Neural cell (in vitro differentiated cells): ENCODE data around the gene ZNF735. TPM values are rescaled to one million over a fixed set of nuclear protein-coding genes. Genes with fewer than 3 reads are reported as not detected.

Source experiments
- H2AFZ ChIP-seq: fragments of 200-600, 300-800 bp; sonication (generic), shearing (Covaris generic); 2 replicates; pipeline ENCODE4 v1.6.0; 2014; ENCODE audit warnings: low read depth, mild to moderate bottlenecking, antibody characterized with exemption, low read length, moderate library complexity
- H3F3A ChIP-seq: fragments of 200-600 bp; shearing (Covaris generic); 2 replicates; pipeline ENCODE4 v1.6.1; 2016; ENCODE audit warnings: mild to moderate bottlenecking, moderate library complexity, mixed read lengths, antibody characterized with exemption, low read length; ENCODE audit not compliant: insufficient read depth, poor library complexity, severe bottlenecking
- H3K27ac ChIP-seq: fragments of 200-600, 300-800 bp; sonication (generic), shearing (Covaris generic); 2 replicates; pipeline ENCODE4 v1.5.1; 2014; ENCODE audit warnings: mild to moderate bottlenecking, low read length, moderate library complexity
- H3K27me3 ChIP-seq: fragments of 300-800, 200-600 bp; sonication (generic), shearing (Covaris generic); 2 replicates; pipeline ENCODE4 v1.6.0; 2014; ENCODE audit warnings: mild to moderate bottlenecking, low read depth, low read length, moderate library complexity; ENCODE audit not compliant: insufficient read depth
- H3K36me3 ChIP-seq: fragments of 300-800, 200-600 bp; sonication (generic), shearing (Covaris generic); 2 replicates; pipeline ENCODE4 v1.5.1; 2014; ENCODE audit warnings: mild to moderate bottlenecking, antibody characterized with exemption, low read length, moderate library complexity; ENCODE audit not compliant: insufficient read depth
- H3K4me2 ChIP-seq: fragments of 300-800, 200-600 bp; sonication (generic), shearing (Covaris generic); 2 replicates; pipeline ENCODE4 v1.6.0; 2014; ENCODE audit warnings: mild to moderate bottlenecking, low read length
- H3K4me3 ChIP-seq: fragments of 300-800, 200-600 bp; sonication (generic), shearing (Covaris generic); 2 replicates; pipeline ENCODE4 v1.5.1; 2014; ENCODE audit warnings: mild to moderate bottlenecking, low read length, moderate library complexity
- H3K79me2 ChIP-seq: fragments of 200-600 bp; shearing (Covaris generic); replicated peaks from 2 replicates; pipeline ENCODE4 v1.6.0; 2014; ENCODE audit warnings: mild to moderate bottlenecking, low read length, moderate library complexity; ENCODE audit not compliant: insufficient read depth
- H3K9ac ChIP-seq: fragments of 300-800, 200-600 bp; sonication (generic), shearing (Covaris generic); 2 replicates; pipeline ENCODE4 v1.6.1; 2016; ENCODE audit warnings: mild to moderate bottlenecking, low read length, mixed read lengths
- H3K9me2 ChIP-seq: fragments of 200-600 bp; shearing (Covaris generic); 2 replicates; pipeline ENCODE4 v1.6.1; 2016; ENCODE audit warnings: mild to moderate bottlenecking, low read length, mixed read lengths; ENCODE audit not compliant: insufficient read depth
- H3K9me3 ChIP-seq: fragments of 200-600, 300-800 bp; sonication (generic), shearing (Covaris generic); 2 replicates; pipeline ENCODE4 v1.6.1; 2016; ENCODE audit warnings: mild to moderate bottlenecking, mixed run types, low read length, moderate library complexity, mixed read lengths
- H4K20me1 ChIP-seq: fragments of 200-600 bp; shearing (Covaris generic); 2 replicates; pipeline ENCODE4 v1.6.1; 2016; ENCODE audit warnings: mild to moderate bottlenecking, mixed run types; ENCODE audit not compliant: insufficient read depth
- EP300 ChIP-seq: fragments of 450-650 bp; conservative IDR thresholded peaks from 2 replicates; pipeline ENCODE4 v1.6.1; 2014; ENCODE audit warnings: antibody characterized with exemption, mild to moderate bottlenecking, moderate library complexity; ENCODE audit not compliant: poor library complexity, severe bottlenecking
- EZH2 ChIP-seq: fragments of 200-600, 300-800 bp; shearing (Covaris generic), sonication (generic); IDR thresholded peaks from 2 replicates; pipeline ENCODE4 v1.6.1; 2014; ENCODE audit warnings: antibody characterized with exemption, low read length, borderline replicate concordance, mild to moderate bottlenecking; ENCODE audit not compliant: insufficient read depth, poor library complexity, severe bottlenecking
- MXI1 ChIP-seq: fragments of 450-650 bp; conservative IDR thresholded peaks from 2 replicates; pipeline ENCODE4 v1.6.1; 2014; ENCODE audit warnings: antibody characterized with exemption, mild to moderate bottlenecking; ENCODE audit not compliant: poor library complexity, severe bottlenecking
- POLR2AphosphoS5 ChIP-seq: IDR thresholded peaks from 2 replicates; pipeline ENCODE4 v1.6.1; 2012
- RAD21 ChIP-seq: fragments of 450-650 bp; conservative IDR thresholded peaks from 2 replicates; pipeline ENCODE4 v1.6.1; 2014; ENCODE audit warnings: antibody characterized with exemption, mild to moderate bottlenecking, moderate library complexity
- SMC3 ChIP-seq: fragments of 450-650 bp; conservative IDR thresholded peaks from 2 replicates; pipeline ENCODE4 v1.6.1; 2014; ENCODE audit warnings: antibody characterized with exemption, mild to moderate bottlenecking, moderate library complexity; ENCODE audit not compliant: poor library complexity
- TAF1 ChIP-seq: IDR thresholded peaks from 2 replicates; pipeline ENCODE4 v1.6.1; 2012; ENCODE audit warnings: low read depth
- polyA plus RNA-seq: library from polyadenylated mRNA; depleted of rRNA; stranded (reverse); fragments of >200 nt; gene quantifications from 2 replicates; pipeline ENCODE4 v1.2.3, GENCODE V29; 2014
- TF ChIP-seq, protein P1 (sequence below): IDR thresholded peaks from 2 replicates; pipeline ENCODE4 v1.6.1; 2012; ENCODE audit warnings: borderline replicate concordance
- TF ChIP-seq, protein P2 (sequence below): fragments of 450-650 bp; IDR thresholded peaks from 2 replicates; pipeline ENCODE4 v1.5.1; 2014; ENCODE audit warnings: antibody characterized with exemption, mild to moderate bottlenecking, moderate library complexity; ENCODE audit not compliant: poor library complexity, severe bottlenecking

The ZNF735 gene
- polyA plus RNA-seq, 1 donor from 2014 or later = not detected

DNA sequence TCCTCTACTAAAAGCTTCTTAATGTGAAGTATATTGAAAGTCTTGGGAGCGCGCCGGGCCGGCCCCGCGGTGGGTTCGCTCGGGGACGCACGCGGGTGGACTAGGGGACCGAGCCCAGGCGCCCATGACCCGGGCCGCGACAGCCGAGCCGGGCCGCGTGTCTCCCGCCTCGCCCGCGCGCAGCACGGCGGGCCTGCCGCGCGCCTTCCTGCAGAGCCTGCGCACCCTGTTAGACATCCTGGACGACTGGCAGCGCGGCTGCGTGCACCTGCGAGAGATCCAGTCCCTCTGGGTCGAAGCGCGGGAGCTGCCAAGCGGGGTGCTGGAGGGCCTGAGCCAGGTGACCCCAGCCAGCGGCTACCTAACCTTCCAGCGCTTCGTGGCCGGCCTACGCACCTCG, 25.4 kb upstream of the ZNF735 start:
- H3K27me3 ChIP-seq = no peaks in the 10 kb centered on the region
- no peak overlapping the region for H3K4me3 ChIP-seq
- H3F3A ChIP-seq = no peaks in the 10 kb centered on the region
- H2AFZ ChIP-seq = no peak overlapping the region
- no peak overlapping the region for H3K27ac ChIP-seq
- H3K79me2 ChIP-seq = no peaks in the 10 kb centered on the region
- H3K4me2 ChIP-seq = no peak overlapping the region
- H3K9me3 ChIP-seq = peaks cover 4% of the 10 kb centered on the region
- no peak for TF ChIP-seq TAF1
- H3K9me2 ChIP-seq = no peaks in the 10 kb centered on the region
- H3K36me3 ChIP-seq = no peaks in the 10 kb centered on the region
- H3K9ac ChIP-seq = no peak overlapping the region
- H4K20me1 ChIP-seq = no peaks in the 10 kb centered on the region

GRCh38 chr7:64182036-64182790, 24.8 kb upstream of the ZNF735 start:
- Histone ChIP-seq H3F3A (no peaks in the 10 kb centered on the region), H3K27ac (no peak overlapping the region), H4K20me1 (no peaks in the 10 kb centered on the region), H3K9me2 (no peaks in the 10 kb centered on the region), H3K4me3 (no peak overlapping the region), H3K9ac (no peak overlapping the region), H2AFZ (no peak overlapping the region), H3K79me2 (no peaks in the 10 kb centered on the region), H3K36me3 (no peaks in the 10 kb centered on the region), H3K9me3 (peaks cover 4% of the 10 kb centered on the region), H3K4me2 (no peak overlapping the region), H3K27me3 (no peaks in the 10 kb centered on the region)
- TF ChIP-seq, protein P1, sequence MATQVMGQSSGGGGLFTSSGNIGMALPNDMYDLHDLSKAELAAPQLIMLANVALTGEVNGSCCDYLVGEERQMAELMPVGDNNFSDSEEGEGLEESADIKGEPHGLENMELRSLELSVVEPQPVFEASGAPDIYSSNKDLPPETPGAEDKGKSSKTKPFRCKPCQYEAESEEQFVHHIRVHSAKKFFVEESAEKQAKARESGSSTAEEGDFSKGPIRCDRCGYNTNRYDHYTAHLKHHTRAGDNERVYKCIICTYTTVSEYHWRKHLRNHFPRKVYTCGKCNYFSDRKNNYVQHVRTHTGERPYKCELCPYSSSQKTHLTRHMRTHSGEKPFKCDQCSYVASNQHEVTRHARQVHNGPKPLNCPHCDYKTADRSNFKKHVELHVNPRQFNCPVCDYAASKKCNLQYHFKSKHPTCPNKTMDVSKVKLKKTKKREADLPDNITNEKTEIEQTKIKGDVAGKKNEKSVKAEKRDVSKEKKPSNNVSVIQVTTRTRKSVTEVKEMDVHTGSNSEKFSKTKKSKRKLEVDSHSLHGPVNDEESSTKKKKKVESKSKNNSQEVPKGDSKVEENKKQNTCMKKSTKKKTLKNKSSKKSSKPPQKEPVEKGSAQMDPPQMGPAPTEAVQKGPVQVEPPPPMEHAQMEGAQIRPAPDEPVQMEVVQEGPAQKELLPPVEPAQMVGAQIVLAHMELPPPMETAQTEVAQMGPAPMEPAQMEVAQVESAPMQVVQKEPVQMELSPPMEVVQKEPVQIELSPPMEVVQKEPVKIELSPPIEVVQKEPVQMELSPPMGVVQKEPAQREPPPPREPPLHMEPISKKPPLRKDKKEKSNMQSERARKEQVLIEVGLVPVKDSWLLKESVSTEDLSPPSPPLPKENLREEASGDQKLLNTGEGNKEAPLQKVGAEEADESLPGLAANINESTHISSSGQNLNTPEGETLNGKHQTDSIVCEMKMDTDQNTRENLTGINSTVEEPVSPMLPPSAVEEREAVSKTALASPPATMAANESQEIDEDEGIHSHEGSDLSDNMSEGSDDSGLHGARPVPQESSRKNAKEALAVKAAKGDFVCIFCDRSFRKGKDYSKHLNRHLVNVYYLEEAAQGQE = no peak
- no peak for TF ChIP-seq EP300
- TF ChIP-seq, protein P2, sequence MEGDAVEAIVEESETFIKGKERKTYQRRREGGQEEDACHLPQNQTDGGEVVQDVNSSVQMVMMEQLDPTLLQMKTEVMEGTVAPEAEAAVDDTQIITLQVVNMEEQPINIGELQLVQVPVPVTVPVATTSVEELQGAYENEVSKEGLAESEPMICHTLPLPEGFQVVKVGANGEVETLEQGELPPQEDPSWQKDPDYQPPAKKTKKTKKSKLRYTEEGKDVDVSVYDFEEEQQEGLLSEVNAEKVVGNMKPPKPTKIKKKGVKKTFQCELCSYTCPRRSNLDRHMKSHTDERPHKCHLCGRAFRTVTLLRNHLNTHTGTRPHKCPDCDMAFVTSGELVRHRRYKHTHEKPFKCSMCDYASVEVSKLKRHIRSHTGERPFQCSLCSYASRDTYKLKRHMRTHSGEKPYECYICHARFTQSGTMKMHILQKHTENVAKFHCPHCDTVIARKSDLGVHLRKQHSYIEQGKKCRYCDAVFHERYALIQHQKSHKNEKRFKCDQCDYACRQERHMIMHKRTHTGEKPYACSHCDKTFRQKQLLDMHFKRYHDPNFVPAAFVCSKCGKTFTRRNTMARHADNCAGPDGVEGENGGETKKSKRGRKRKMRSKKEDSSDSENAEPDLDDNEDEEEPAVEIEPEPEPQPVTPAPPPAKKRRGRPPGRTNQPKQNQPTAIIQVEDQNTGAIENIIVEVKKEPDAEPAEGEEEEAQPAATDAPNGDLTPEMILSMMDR = no peak
- TF ChIP-seq SMC3 = no peak
- TF ChIP-seq MXI1 = no peak
- TF ChIP-seq EZH2 = no peak
- TF ChIP-seq RAD21 = no peak
- no peak for TF ChIP-seq POLR2AphosphoS5
- TF ChIP-seq TAF1 = no peak
